Measurements from ENCODE around the gene SARDH.

Gene SARDH

DNA sequence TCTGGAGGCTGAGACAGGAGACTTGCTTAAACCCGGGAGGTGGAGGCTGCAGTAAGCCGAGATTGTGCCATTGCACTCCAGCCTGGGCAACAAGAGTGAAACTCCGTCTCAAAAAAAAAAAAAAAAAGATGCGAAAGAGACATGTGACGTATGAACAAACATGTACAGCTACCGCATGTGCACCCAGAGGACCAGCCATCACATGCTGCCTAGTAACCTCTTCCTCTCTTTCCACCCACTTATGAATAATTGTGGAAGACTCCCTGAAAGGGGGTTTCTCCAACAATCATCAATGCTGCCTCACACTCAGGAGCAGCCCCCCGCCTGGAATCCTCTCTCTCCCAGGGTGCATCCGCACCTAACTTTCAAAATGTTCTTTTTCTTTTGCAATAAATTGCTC, 2.2 kb downstream of the SARDH start:
- no peak overlapping the region for H3K4me3 ChIP-seq (replicated peaks; ENCODE audit: low read depth, low read length)
- TF ChIP-seq, protein P1, sequence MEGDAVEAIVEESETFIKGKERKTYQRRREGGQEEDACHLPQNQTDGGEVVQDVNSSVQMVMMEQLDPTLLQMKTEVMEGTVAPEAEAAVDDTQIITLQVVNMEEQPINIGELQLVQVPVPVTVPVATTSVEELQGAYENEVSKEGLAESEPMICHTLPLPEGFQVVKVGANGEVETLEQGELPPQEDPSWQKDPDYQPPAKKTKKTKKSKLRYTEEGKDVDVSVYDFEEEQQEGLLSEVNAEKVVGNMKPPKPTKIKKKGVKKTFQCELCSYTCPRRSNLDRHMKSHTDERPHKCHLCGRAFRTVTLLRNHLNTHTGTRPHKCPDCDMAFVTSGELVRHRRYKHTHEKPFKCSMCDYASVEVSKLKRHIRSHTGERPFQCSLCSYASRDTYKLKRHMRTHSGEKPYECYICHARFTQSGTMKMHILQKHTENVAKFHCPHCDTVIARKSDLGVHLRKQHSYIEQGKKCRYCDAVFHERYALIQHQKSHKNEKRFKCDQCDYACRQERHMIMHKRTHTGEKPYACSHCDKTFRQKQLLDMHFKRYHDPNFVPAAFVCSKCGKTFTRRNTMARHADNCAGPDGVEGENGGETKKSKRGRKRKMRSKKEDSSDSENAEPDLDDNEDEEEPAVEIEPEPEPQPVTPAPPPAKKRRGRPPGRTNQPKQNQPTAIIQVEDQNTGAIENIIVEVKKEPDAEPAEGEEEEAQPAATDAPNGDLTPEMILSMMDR (IDR thresholded peaks at IDR 0.05; ENCODE audit: low read length, missing control alignments): no peak
- DNase-seq (ENCODE audit: low read depth): no peak

DNA sequence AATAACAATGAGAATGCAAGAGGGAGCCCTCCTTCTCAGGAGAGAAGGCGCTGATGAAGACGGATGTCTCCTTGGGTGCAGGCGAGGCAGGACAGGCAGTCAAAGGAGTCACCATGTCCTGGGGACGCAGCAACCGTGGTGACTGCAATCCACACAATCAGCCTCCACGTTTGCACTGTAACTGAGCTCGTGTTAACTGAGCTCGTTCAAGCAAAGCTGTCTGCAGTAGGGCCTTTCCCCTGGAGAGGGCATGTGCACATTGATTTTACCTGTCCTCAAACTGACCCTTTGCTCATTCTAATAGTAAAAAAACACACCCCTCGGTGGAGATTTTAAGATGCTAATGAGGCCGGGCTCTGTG, 2.8 kb downstream of the SARDH start:
- no peak for DNase-seq (ENCODE audit: low read depth)
- TF ChIP-seq, protein P1 (IDR thresholded peaks at IDR 0.05; ENCODE audit: low read length, missing control alignments): no peak
- H3K4me3 ChIP-seq (replicated peaks; ENCODE audit: low read depth, low read length): no peak overlapping the region

DNA sequence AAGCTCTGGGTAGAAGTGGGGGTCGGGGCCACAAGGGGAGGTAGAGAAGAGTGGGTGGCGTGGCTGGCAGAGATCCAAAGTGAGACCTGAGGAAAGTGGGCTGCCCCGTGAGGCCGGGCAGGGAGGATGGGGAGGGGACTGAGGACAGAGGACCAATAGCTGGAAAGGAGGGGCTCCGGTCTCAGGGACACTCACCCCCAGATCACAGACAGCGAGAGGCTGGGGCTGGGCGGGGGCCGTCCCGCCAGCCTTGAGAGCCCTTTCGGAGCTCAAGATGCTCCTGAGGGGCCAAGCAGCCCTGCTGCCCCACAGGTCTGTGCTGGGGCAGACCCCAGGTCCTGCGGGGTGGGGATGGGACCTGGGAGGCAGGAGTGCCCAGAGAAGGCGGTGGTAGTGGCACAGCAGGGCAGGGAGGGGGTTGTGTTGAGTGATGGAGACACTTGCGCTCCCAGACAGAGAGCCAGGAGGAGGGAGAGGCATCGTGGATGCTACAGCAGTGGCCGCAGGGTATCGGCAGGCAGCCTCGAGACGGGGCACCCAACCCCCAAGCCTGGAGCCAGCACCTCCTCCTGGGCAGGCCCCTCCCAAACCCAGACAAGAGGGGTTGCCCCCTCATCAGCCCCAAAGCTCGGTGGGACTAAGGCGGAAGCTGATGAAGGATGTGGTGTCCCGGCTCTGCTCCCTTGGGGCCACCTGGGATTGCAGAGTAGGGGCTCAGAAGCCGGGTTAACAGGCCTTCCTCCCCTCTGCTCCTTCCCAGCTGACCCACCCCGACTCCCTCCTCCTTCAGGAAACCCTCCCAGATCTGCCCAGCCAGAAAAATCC, 3.4 kb downstream of the SARDH start:
- TF ChIP-seq, protein P1 (IDR thresholded peaks at IDR 0.05; ENCODE audit: low read length, missing control alignments): no peak
- no peak for DNase-seq (ENCODE audit: low read depth)
- no peak overlapping the region for H3K4me3 ChIP-seq (replicated peaks; ENCODE audit: low read depth, low read length)

DNA sequence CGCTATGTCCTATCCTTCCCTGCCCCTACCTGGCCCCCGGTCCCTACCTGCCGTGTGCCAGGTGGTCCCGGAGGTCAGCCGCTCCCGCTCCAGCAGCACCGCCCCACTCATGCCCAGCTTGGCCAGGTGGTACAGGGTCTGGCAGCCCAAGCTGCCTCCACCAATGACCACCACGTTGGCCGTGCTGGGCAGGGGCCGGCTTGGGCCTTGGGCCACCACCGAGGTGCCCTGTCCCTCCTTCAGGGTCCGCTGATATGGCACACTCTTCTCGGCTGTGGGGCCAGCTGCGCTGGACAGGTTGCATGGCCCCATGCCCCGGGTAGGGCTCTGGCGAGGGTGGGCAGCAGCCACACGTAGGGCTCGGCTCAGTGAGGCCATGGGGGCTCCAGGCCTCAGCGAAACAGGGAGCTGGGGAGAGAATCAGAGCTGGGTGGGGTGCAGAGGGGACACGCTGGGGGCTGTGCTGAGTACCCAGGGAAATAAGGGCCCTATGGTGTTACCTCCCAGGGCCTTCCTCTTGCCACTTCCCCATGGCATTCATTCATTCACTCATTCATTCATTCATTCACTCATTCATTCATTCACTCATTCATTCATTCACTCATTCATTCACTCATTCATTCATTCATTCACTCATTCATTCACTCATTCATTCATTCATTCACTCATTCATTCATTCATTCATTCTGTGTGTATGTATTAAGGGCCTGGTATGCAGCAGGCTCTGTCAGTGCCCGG, 4.2 kb downstream of the SARDH start:
- H3K4me3 ChIP-seq (replicated peaks; ENCODE audit: low read depth, low read length): no peak overlapping the region
- TF ChIP-seq, protein P1 (IDR thresholded peaks at IDR 0.05; ENCODE audit: low read length, missing control alignments): no peak
- no peak for DNase-seq (ENCODE audit: low read depth)

DNA sequence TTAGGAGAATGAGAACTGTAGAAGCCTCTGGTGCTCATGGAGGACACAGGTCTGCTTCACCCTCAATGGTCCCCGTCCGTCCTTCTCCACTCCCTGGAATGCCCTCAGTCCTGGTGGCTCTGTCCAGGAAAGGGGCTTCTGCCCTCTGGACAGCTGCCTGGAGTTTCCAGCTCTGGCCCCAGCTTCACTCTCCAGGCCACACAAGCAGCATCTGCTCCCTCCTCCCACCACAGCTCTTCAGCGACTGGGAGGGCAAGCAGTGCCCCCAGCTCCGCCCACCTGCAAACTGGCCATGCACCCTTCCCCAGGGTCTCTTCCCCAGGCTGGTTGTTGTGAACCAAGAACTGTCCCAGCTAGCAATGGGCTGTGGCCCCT, 4.7 kb downstream of the SARDH start:
- TF ChIP-seq, protein P1 (IDR thresholded peaks at IDR 0.05; ENCODE audit: low read length, missing control alignments): no peak
- H3K4me3 ChIP-seq (replicated peaks; ENCODE audit: low read depth, low read length): no peak overlapping the region
- no peak for DNase-seq (ENCODE audit: low read depth)

DNA sequence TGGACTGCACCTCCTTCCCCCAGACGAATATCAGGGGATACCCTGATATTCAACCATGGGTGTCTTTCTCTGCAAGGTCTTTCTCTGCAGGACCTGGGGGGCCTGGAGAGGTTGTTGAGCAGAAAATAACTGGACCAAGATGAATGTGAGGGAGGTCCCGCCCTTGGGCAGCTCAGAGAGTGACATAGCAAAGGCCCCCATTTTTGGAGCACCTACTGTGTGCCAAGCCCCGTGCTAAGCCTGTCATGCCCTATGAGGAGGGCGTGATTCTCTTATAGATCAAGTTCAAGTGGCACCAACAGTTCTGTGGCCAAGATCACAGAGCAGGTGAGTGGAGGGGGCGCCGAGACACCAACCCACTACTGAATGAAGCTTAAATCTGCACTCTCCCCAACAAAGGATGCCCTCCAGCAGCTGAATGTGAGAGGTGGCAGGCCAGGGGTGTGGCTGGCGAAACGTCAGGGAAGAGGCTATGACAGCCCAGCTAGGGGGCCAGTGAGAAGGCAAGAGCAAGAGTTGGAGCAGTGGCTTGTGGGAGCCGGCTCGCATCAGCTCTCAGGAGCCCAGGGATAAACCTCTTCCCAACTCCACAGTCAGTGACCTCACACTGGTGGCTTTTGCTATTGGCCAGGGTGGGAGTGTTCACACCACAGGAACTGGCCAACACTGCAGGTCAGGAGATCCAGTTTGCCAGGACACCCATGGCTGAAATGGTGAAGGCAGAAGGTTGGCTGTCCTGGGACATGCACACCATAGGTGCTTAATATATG, 5.3 kb downstream of the SARDH start:
- H3K4me3 ChIP-seq (replicated peaks; ENCODE audit: low read depth, low read length): no peak overlapping the region
- TF ChIP-seq, protein P1 (IDR thresholded peaks at IDR 0.05; ENCODE audit: low read length, missing control alignments): no peak
- no peak for DNase-seq (ENCODE audit: low read depth)

All from fibroblast of pulmonary artery (primary cell).